Left lung (tissue), 14 donors: ENCODE measurements around the gene SARNP. TPM values are rescaled to one million over a fixed set of nuclear protein-coding genes. Genes with fewer than 3 reads are reported as not detected.
"Not testable (repeated sequence)": the region's sequence is repeated elsewhere in the genome, so short reads cannot be mapped to it uniquely, and the experiment has no call there.

ENCODE experiments used
- ATAC-seq: fragments of 200-7000 bp; cut with Tn5 transposase; one replicate; pipeline ENCODE4 v1.9.1; 2020; ENCODE audit warnings: moderate library complexity
- DNase-seq, 4 donors: peaks; one replicate each; pipeline ENCODE4 v3.0.0-alpha.2; 2013 to 2020
- H3K27ac ChIP-seq, 2 donors: fragments of 200-600 bp; sonication (generic) in 1 of 2; one replicate each; pipeline versions ENCODE4 v1.5.0 to v1.8.0; 2020 to 2021
- H3K27me3 ChIP-seq, 2 donors: fragments of 200-600 bp; sonication (generic) in 1 of 2; one replicate each; pipeline versions ENCODE4 v1.5.0 to v1.8.0; 2020 to 2021
- H3K36me3 ChIP-seq, 2 donors: fragments of 200-600 bp; sonication (generic) in 1 of 2; one replicate each; pipeline versions ENCODE4 v1.5.0 to v1.8.0; 2020 to 2021
- H3K4me1 ChIP-seq, 2 donors: fragments of 200-600 bp; one replicate each; pipeline ENCODE4 v1.8.0; 2021
- H3K4me3 ChIP-seq, 2 donors: fragments of 200-600 bp; sonication (generic) in 1 of 2; one replicate each; pipeline versions ENCODE4 v1.5.0 to v1.8.0; 2020 to 2021; ENCODE audit warnings: mild to moderate bottlenecking in 1 of 2
- H3K9me3 ChIP-seq, 2 donors: fragments of 200-600 bp; sonication (generic) in 1 of 2; one replicate each; pipeline versions ENCODE4 v1.5.0 to v1.8.0; 2020 to 2021
- CTCF ChIP-seq, 2 donors: fragments of 200-600 bp; sonication (generic) in 1 of 2; IDR thresholded peaks; one replicate each; pipeline versions ENCODE4 v1.5.0 to v1.8.0; 2021; ENCODE audit warnings: antibody characterized with exemption in 2 of 2
- intact Hi-C, 2 donors: fragments of 100-400 bp; cut with DNase I; formaldehyde crosslinking; loops; one replicate each; pipeline versions ENCODE4 v1.11.2 to v1.14.2; 2022
- long read RNA-seq, 12 donors: library from polyadenylated mRNA in 2 of 12; unstranded in 2 of 12; transcript quantifications; one replicate each; pipeline ENCODE4 v2.0.0 and lab custom pipeline, GENCODE V29; 2019 to 2026
- polyA plus RNA-seq, 6 donors: library from polyadenylated mRNA; unstranded; fragments of 120-200 nt; gene quantifications; one replicate each; pipeline ENCODE4 v1.2.1, GENCODE V29; 2013; ENCODE audit not compliant: insufficient read length in 6 of 6
- total RNA-seq, 2 donors: library from RNA; stranded (reverse); fragmentation: NEBNext Ultra II Directional; extraction: Animal tissue kit (Norgen Biotek cat#: 25700); gene quantifications; one replicate each; pipeline ENCODE4 v1.2.1, GENCODE V29; 2021
- donor health status: DM: no; HTN: yes; CAD: no.
- donor health status: DM: no; HTN: no; CAD: no.

SARNP gene
- 10 to 100 TPM; 49.4 to 50.0 TPM for total RNA-seq
- 100 to 1,000 TPM in 4 of 6 donors, 10 to 100 TPM in 2; 93.6 to 128 (median 110) TPM for polyA plus RNA-seq
- long read RNA-seq, donor 1, transcript SARNP-201 (11 exons, 926 nt) = major isoform, 32 of 56 reads
- long read RNA-seq, donor 1, transcript SARNP-202 (12 exons, 1,163 nt) = minor isoform, 7 of 56 reads
- long read RNA-seq, donor 1, partial matches to known transcripts = 8 of 56 reads
- long read RNA-seq, donor 1, other reads (novel, unspliced or antisense) = 0 of 56 reads
- long read RNA-seq, donor 2, transcript SARNP-201 (11 exons, 926 nt) = major isoform, 22 of 45 reads
- long read RNA-seq, donor 2, partial matches to known transcripts = 9 of 45 reads
- long read RNA-seq, donor 2, other reads (novel, unspliced or antisense) = 7 of 45 reads
- long read RNA-seq, donor 3, transcript SARNP-201 (11 exons, 926 nt) = major isoform, 40 of 48 reads
- long read RNA-seq, donor 3, partial matches to known transcripts = 0 of 48 reads
- long read RNA-seq, donor 3, other reads (novel, unspliced or antisense) = 0 of 48 reads
- long read RNA-seq, donor 4, transcript SARNP-201 (11 exons, 926 nt) = major isoform, 50 of 67 reads
- long read RNA-seq, donor 4, transcript SARNP-202 (12 exons, 1,163 nt) = minor isoform, 5 of 67 reads
- long read RNA-seq, donor 4, partial matches to known transcripts = 3 of 67 reads
- long read RNA-seq, donor 4, other reads (novel, unspliced or antisense) = 6 of 67 reads
- long read RNA-seq, donor 5, transcript SARNP-201 (11 exons, 926 nt) = major isoform, 31 of 50 reads
- long read RNA-seq, donor 5, partial matches to known transcripts = 0 of 50 reads
- long read RNA-seq, donor 5, other reads (novel, unspliced or antisense) = 12 of 50 reads
- long read RNA-seq, donor 6, transcript SARNP-201 (11 exons, 926 nt) = major isoform, 37 of 57 reads
- long read RNA-seq, donor 6, transcript SARNP-202 (12 exons, 1,163 nt) = minor isoform, 5 of 57 reads
- long read RNA-seq, donor 6, transcript SARNP-203 (10 exons, 726 nt) = minor isoform, 8 of 57 reads
- long read RNA-seq, donor 6, partial matches to known transcripts = 6 of 57 reads
- long read RNA-seq, donor 6, other reads (novel, unspliced or antisense) = 0 of 57 reads
- long read RNA-seq, donor 7, transcript SARNP-201 (11 exons, 926 nt) = major isoform, 36 of 41 reads
- long read RNA-seq, donor 7, partial matches to known transcripts = 0 of 41 reads
- long read RNA-seq, donor 7, other reads (novel, unspliced or antisense) = 0 of 41 reads
- long read RNA-seq, donor 8, transcript SARNP-201 (11 exons, 926 nt) = major isoform, 34 of 36 reads
- long read RNA-seq, donor 8, partial matches to known transcripts = 0 of 36 reads
- long read RNA-seq, donor 8, other reads (novel, unspliced or antisense) = 0 of 36 reads
- long read RNA-seq, donor 9 = 0 reads
- long read RNA-seq, donor 10, transcript SARNP-201 (11 exons, 926 nt) = major isoform, 49 of 63 reads
- long read RNA-seq, donor 10, transcript SARNP-202 (12 exons, 1,163 nt) = minor isoform, 5 of 63 reads
- long read RNA-seq, donor 10, partial matches to known transcripts = 1 of 63 reads
- long read RNA-seq, donor 10, other reads (novel, unspliced or antisense) = 6 of 63 reads
- long read RNA-seq, donor 11, transcript SARNP-201 (11 exons, 926 nt) = major isoform, 34 of 75 reads
- long read RNA-seq, donor 11, transcript SARNP-203 (10 exons, 726 nt) = minor isoform, 5 of 75 reads
- long read RNA-seq, donor 11, partial matches to known transcripts = 33 of 75 reads
- long read RNA-seq, donor 11, other reads (novel, unspliced or antisense) = 0 of 75 reads
- long read RNA-seq, donor 12, transcript SARNP-201 (11 exons, 926 nt) = major isoform, 28 of 35 reads
- long read RNA-seq, donor 12, transcript SARNP-202 (12 exons, 1,163 nt) = minor isoform, 5 of 35 reads
- long read RNA-seq, donor 12, partial matches to known transcripts = 0 of 35 reads
- long read RNA-seq, donor 12, other reads (novel, unspliced or antisense) = 0 of 35 reads

GRCh38 chr12:55817345-55818139 is at the start of gene SARNP, which contains the start of gene ORMDL2:
Gene SARNP (minus strand): TSS chr12:55817724. CDS start chr12:55817701, 23 bp downstream.
Gene ORMDL2 (plus strand): TSS chr12:55818041. CDS start chr12:55819000, 959 bp downstream.
- peaks cover 13 to 52% of the 10 kb centered on the region in 2 donors for H3K4me1 ChIP-seq
- TF ChIP-seq CTCF (IDR thresholded peaks at IDR 0.05) = no peak
- no peaks in the 10 kb centered on the region for H3K27me3 ChIP-seq
- peak within 1 kb of the TSS; percentile 87 to 88 for H3K27ac ChIP-seq
- intact Hi-C loops = no loop called here
- peaks cover 0 to 51% of the 10 kb centered on the region in 2 donors for H3K36me3 ChIP-seq
- H3K4me3 ChIP-seq = peak within 1 kb of the TSS; percentile 68 to 76
- DNase-seq (peak; percentile 96 to 99 (median 98)), ATAC-seq (peak; percentile 98)
- H3K9me3 ChIP-seq = no peaks in the 10 kb centered on the region

GRCh38 chr12:55866454-55867004 is 49.0 kb upstream of the SARNP start:
- H3K27ac ChIP-seq, H3K4me1 ChIP-seq, H3K36me3 ChIP-seq, DNase-seq, ATAC-seq, H3K4me3 ChIP-seq, H3K27me3 ChIP-seq, intact Hi-C loops: not testable (repeated sequence)
- H3K9me3 ChIP-seq = peaks cover 0 to 12% of the 10 kb centered on the region in 2 donors

GRCh38 chr12:55865327-55865726 is 47.8 kb upstream of the SARNP start:
- intact Hi-C loops = no loop called here
- H3K36me3 ChIP-seq = no peaks in the 10 kb centered on the region
- TF ChIP-seq CTCF (IDR thresholded peaks at IDR 0.05) = no peak
- no peaks in the 10 kb centered on the region for H3K4me1 ChIP-seq
- no peak overlapping the region for H3K4me3 ChIP-seq
- DNase-seq = no peak
- H3K27me3 ChIP-seq = no peaks in the 10 kb centered on the region
- ATAC-seq = no peak
- no peak overlapping the region for H3K27ac ChIP-seq
- peaks cover 0 to 12% of the 10 kb centered on the region in 2 donors for H3K9me3 ChIP-seq

- intact Hi-C loops, H3K27me3 ChIP-seq, H3K27ac ChIP-seq, DNase-seq, H3K36me3 ChIP-seq, H3K4me1 ChIP-seq, H3K4me3 ChIP-seq, ATAC-seq: not testable (repeated sequence)
- H3K9me3 ChIP-seq = peaks cover 0 to 12% of the 10 kb centered on the region in 2 donors
Observed at GRCh38 chr12:55862931-55863330, 45.4 kb upstream of the SARNP start.
